Measurements from ENCODE around the gene ACBD5.
"Not testable (repeated sequence)": the region's sequence is repeated elsewhere in the genome, so short reads cannot be mapped to it uniquely, and the experiment has no call there.

The ACBD5 gene, protein sequence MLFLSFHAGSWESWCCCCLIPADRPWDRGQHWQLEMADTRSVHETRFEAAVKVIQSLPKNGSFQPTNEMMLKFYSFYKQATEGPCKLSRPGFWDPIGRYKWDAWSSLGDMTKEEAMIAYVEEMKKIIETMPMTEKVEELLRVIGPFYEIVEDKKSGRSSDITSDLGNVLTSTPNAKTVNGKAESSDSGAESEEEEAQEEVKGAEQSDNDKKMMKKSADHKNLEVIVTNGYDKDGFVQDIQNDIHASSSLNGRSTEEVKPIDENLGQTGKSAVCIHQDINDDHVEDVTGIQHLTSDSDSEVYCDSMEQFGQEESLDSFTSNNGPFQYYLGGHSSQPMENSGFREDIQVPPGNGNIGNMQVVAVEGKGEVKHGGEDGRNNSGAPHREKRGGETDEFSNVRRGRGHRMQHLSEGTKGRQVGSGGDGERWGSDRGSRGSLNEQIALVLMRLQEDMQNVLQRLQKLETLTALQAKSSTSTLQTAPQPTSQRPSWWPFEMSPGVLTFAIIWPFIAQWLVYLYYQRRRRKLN

DNA sequence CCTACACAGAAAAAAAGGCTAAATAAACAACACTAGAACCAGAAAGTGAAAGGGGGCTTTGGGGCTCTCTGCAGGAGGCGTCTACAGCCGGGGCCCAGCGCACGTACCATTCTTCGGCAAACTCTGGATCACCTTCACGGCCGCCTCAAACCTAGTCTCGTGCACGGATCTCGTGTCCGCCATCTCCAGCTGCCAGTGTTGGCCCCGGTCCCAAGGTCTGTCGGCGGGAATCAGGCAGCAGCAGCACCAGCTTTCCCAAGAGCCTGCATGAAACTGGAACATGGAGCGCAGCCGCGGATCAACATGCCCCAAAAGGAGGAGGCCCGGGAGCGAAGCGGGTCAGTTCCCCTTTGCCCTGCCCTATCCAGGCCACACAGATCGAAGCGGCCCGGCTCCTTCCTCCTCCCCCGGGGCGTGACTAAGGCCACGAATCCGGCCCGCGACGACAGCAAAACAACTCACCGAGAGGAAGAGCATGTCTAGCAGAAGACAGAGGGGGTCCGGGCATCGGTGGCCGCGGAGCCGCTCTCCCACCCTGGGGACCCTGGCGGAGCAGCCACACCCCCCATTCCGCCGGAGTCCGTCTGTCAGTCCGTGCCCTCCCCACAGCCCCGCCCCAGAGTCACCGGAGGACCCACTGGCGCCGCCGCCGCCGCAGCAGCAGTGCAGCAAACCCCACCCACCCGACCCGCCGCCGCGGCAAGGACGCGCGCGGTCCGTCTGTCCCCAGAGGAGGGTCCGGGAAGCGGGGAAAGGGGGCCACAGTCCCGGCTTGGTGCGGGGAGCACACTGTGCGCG lies at the start of gene ACBD5:
Gene ACBD5 (minus strand): TSS at position 586 of the 798 bp plus-strand sequence. CDS start 109 bp downstream, at position 477.
- peak; percentile 24 for DNase-seq

DNA sequence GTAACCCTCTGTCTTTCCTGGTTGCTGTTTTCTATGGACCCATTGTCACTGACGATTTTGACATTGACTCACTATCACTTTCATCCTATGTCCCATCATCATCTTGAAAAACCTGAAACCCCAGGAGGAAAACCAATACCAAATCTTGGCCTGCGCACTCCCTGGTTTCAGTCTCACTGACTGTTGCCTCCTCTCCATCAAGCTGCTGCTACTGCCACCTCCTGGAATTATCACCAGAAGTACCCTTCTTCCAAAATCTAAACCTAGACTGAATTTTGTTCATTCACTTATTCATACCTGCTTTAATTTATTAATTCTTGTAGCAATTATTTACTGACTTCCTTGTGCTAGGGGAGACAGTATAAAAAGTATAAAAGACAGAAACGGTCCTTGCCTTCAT lies 44.5 kb upstream of the ACBD5 start:
- DNase-seq: no peak

DNA sequence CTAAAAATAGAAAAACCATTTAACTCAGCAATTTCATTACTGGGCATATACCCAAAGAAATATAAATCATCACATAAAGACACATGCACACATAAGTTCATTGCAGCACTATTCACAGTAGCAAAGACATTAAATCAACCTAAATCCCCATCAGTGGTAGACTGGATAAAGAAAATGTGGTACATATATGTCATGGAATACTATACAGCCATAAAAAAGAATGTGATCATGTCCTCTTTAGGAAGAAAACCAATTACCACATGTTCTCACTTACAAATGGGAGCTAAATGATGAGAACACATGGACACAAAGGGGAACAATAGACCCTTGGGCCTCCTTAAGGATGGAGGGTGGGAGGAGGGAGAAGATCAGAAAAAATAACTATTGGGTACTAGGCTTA lies 36.0 kb upstream of the ACBD5 start:
- no peak for DNase-seq

DNA sequence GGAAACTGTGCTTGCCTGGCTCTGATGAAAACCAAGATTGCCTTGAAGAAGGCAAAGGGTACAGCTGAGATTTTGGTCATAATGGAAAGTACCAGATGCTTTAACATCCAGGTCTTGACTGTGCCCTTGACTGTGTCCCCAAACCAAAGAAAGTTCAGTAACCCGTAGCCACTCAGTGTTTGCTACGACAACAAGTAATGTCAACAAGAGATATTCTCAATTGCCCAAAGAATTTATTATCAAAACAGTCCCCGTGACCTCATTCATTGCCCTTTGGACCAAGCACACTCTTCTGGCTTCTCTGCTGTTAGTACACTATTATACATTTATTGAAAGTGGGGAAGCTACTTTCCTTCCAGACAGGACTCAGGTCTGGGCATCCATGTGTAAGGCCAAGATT lies 25.4 kb upstream of the ACBD5 start:
- not testable (repeated sequence) for DNase-seq

DNA sequence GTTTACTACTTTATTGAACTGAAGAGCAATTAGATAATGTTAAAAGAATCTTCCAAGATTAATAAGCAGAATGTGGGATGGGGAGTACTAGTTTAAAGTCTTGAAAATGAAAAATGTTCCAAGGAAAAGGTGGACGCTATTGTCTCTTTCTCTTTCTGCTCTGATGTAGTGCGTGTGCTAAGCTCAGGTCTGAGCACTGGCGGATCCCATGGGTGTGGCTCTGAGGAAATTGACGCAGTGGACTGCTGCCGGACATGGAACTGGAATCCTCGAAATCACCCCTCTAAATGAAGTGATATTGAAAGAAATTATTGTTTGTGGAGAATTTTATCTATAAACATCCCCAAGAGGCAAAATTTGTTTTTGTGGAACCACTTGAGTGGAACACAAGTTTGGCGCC lies 22.2 kb upstream of the ACBD5 start:
- DNase-seq: not testable (repeated sequence)

DNA sequence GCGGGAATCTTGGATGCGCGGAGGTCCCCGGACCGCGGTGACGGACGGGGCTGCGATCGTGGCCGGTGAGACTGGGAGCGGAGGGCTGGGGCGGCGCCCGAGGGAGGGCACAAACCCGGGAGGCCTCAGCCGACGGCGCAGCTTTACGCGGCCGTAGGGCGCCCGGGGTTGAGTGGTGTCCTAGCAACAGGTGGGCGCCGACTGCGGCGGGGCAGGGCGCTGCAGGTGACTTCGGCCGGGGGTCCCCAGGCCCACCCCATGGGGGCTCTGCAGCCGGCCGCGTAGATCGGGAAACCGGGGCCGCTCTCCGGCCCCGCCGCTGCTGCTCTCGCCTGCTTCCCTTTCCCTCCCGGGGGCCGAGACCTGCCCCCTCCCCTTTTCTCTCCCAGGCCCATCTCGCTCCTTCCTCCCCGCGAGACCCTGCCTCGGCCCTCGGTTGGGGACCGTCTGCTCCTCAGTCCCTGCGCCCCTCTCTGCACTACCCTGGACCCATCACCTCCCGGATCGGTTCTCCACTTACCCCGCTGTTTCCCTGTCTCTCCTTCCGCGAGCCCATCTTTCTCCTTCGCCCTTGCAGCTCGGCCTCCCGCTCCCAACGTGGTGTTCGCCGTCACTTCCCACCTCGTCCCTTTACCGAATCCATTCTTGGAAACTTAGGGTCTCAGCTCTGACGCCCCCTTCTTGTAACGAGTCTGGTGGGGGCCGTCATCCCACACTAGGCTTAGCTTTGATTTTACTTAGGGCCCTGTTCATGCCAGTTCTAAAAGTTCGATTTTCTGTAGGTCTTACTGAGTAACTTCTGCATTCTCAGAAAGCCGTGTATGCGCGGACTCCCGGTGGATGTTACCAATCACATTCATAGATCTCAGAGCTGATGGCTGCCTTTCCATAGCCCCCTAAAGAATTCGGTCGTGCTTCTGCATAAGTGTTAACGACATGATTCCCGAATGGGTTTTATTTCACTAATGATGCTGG lies 18.5 kb upstream of the ACBD5 start:
- no peak for DNase-seq

DNA sequence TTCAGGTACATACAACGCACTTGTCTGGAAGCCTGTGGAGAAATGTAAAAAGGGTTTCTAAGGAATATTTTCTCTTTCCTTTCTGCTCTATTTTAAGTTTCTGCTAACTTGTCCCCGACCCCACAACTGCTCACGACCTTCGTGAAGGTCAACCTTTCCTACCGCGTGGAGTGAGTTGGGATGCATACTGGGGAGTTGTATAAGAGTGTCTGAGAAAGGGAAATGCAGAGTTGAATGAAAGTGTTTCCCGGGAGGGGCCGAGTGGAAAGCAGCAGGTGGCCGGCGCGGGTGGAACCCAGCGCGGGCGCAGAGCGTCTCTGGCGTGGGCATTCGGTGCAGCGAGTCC lies 17.9 kb upstream of the ACBD5 start:
- DNase-seq: no peak

DNA sequence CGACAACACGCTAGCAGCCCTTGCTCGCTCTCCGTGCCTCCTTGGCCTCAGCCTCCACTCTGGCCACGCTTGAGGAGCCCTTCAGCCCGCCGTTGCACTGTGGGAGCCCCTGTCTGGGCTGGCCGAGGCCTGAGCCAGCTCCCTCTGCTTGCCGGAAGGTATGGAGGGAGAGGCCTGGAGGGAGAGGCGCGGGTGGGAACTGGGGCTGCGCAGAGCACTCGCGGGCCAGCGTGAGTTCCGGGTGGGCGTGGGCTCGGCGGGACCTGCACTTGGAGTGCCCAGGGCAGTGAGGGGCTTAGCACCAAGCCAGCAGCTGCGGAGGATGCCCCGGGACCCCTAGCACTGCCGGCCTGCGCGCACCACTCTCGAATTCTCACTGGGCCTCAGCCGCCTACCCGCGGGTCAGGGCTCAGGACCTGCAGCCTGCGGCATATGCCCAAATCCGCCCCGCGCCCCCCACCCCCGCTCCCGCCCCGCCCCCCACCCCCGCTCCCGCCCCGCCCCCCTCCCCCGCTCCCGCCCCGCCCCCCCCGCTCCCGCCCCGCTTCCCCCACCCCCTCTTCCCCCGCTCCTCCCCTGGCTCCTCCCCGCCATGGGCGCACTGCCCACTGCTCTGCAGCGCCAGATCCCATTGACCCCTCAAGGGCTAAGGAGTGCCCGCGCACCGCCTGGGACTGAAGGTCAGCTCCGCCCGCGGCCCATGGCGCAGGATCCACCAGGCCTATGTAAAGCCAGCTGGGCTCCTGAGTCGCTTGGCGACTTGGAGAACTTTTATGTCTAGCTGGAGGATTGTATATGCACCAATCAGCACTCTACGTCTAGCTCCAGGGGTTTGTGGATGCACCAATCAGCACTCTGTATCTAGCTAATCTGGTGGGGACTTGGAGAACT lies 15.9 kb upstream of the ACBD5 start:
- no peak for DNase-seq

DNA sequence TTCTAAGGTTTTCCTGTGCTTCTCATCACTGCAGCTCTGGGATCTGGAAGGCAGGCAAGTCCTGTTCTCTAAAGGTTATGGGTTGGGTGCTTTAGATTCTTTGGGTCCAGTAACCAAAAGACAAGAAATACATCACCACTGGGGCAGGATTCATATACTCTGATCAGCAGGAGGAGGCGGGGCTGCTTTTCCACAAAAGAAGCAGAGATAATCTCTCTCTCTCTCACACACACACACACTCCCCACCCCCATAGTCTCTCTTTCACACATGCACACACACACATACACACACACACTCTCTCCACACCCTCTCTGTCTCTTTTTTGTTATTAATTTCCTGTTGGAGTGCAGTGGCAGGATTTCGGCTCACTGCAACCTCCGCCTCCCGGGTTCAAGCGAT lies 13.0 kb upstream of the ACBD5 start:
- no peak for DNase-seq

DNA sequence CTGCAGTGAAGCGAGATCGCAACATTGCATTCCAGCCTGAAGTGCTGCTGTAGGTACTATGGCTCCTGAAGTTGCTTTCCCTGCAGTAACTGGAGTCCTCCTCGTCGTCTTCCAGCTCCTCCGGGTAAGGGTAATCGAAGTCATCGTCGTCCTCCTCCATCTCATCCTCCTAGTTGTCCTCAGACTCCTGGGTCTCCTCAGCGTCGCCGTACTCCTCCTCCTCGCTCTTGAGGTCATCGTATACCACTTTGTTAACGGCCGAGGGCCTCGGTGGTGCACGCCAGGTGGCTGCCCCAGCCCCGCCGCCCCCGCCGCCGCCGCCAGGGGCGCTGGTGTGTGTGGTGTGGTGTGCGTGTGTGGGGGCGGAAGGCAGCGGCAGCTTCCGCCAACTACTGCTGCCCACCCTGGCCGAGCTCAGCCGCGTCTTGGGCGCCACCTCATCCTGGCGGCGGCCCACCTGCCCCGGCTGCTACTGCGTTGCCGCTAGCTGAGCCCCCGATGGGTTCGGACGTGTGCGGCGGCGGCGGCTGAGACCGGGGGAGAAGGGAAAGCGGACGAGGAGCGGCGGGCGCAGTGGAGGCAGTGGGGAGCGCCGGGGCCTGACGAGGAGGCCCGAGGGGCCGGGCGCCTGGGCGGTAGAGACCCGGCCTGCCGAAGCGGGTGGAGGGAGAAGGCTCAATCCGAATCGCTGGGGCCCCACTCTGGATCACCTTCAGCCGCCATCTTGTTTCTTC lies 11.8 kb upstream of the ACBD5 start:
- no peak for DNase-seq

DNA sequence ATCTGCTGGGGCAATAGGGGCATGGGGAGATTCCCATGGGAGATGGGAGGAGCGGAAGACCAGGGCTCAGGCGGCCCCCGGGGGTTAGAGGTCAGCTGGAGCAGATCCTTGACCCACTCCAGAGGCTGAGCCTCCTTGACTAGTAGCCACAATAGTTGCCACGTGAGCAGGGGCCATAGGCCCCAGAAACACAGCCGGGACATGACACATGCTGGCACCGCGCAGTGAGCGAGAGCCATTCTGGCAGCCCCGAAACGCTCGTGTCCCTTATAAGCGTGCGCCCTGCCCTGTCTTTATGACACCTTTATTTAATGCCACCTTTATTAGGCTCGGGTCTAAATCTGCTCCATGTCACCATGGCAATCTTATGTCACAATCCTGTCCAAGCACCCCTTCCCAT lies 11.0 kb upstream of the ACBD5 start:
- DNase-seq: no peak

DNA sequence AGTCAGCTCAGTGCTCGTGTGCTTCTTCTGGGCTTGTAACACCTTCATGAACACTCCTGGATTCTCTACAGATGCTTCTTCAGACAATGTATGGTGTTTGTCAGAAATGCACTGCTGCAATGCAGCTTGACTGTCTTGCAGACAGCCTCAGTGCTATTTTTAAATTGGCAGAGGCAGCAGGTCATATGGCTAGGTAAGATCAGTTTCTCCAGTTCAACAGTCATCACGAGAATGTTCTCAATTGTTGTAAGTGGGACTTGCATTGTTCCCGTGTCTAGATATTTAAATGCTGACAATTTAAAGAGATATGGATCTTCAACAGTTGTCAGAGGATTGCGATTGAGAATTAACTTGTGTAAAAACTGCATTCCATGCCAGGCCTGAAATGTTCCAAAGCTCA lies 7.6 kb upstream of the ACBD5 start:
- no peak for DNase-seq

DNA sequence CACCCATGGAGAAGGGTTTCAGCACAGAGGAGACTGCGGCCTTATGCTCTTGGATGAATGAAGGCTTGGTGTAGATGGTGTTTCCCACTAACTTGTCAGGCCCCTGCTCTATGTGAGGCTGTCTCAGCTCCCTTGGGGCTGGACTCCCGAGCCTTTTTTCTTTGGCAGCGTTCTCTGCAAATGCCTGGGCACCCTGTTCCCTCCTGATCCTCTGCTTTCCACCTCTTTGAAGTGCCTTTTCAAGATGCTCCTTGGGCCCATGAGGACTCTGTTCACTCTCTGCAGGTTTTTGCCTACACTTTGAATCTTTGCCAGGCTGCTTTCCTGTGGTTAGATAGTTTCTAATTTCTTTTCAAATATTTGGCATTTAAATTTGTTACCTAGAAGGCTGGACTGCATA lies 6.8 kb upstream of the ACBD5 start:
- DNase-seq: no peak

DNA sequence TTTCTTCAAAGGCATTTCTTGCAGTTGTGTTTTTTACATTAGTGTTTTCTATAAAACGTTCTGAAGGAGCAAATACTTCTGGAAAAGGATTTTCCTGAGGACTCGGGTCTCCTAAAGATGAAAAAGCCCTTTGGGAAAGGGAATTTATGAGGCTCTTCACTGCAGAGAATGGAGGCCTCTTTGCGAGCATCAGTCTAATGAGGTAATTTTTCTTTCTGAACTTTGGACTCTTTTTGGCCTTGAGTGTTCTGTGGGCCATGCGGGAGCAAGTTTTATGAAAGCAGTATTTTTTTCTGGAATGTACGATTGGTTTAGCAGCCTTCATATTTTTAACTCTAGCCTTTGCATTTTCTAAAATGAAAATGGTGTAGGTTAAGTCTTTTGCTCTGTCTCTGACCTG lies 6.4 kb upstream of the ACBD5 start:
- DNase-seq: no peak

DNA sequence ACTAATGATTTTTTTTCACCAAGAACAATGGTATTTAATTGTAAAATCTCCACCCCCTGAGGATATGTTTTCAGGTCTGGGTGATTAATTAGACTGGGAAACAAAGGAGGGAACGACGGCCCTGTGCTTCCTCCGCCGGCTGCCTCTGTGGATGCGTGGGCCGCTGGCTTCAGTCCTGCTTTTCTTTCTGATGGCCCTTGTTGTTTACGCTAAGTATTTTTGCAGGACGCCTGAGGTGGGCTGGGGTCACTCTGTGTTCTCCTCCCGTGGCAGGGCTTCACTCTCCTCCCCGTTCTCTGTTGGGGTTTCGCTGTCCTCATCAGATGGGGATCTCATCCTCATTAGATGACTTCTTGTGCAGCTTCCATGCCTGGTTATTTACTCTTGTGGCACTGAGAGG lies 5.2 kb upstream of the ACBD5 start:
- DNase-seq: no peak

DNA sequence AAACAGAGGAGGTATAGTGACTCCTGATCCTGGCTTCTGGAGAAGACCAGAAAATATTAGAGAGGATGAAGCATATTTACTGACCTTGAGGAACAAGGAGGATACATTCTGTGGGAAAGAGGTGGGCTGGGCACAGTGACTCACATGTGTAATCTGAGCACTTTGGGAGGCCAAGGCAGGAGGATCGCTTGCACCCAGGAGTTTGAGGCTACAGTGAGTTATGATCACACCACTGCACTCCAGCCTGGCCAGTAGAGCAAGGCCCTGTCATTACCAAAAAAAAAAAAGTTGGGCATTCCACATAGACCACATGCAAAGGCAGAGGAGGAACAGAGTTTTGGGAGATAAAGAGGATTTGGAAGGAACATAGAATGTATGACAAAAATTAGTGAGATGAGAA lies 4.4 kb upstream of the ACBD5 start:
- DNase-seq: no peak

DNA sequence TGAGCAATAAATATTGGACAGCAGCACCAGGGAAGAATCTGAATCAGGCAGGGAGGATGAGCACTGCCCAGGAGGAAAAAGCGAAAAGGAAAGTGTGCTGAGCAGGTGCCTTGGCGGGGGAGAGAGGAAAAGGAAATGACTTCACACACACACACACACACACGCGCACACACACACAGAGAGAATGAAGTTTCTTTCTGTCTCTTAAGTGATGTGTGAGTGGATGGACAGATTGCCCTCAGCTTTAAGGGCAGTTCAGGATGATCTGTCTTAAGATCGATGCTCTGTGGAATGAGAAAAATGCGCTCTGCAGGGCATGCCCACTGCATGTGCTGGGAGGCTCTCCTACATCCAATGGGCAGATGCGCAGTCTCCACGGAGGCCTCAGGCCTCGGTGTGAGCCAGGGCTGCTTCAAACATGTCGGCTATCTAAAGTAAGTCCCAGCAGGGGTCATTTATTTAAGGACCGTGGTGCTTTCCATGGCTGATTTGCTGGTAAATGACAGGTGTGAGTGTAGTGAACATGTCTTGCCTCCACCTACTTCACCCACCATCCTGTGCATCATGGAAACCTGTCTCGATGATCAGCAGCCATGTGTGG lies 2.5 kb upstream of the ACBD5 start:
- peak; percentile 43 for DNase-seq

DNA sequence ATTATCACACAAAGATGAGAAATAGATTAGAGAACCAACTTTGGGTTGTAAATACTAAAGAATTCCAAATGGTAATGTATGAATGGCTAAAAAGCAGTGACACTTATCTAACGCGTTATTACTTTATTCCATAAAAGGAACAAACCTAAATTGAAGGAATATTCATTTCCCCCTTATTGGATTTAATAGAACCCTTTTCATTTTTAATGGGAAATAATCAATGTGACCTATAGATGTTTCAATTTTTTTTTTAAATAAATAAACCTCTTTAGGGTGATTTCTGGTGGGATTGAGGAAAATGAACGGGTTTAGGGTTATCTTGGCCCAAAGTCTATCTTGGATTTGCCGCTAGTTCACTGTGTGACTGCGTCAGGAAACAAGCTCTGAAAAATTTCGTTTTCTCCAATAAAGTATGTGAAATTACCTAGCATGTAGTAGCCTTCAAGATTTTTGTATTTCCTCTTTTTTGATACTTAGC lies 1.9 kb upstream of the ACBD5 start:
- DNase-seq: no peak

DNA sequence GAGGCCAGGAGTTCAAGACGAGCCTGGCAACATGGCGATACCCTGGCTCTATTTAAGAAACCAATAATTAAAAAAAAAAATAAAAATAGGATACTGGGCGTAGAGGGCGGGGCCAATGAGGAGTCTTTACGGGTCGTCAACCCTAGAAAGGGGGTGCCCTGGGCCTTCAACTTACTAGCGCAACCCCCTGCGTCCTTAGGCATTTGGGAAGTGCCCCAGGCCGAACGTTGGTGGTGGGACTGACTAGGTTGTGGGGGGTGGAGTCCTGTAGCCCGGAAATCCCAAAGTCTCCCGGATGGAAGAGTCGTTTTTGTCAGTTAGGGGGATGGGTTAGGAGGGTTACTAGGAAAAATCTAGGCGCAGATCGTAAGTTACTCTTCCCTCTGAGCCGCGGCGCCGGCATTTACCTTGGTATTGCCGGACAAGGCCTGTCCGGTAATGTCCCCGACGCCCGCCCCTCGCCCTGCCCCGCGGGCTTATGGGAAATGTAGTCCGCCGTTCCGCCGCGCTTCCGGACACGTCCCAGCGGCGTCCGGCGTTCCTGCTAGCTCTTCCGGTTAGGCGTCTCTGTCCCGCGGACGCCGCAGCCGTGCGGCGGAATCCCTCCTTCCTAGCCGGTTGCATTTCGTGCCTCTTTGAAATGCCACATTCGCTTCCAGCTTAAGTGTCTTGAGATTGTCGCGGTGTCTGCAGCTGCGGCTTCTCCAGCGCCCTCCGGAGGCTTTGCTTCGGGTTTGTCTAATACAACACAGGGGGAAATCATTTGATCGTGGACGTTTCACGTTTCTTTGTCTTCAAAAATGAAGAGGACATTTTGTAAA lies 1.3 kb upstream of the ACBD5 start:
- DNase-seq: peak; percentile 58

All from NCI-H748 treated with DMSO at 0.1 percent for 48 hours (cell line).